Lower leg skin (tissue), 4 donors: ENCODE measurements around the gene RHCG. TPM values are rescaled to one million over a fixed set of nuclear protein-coding genes. Genes with fewer than 3 reads are reported as not detected.
"Not testable (repeated sequence)": the region's sequence is repeated elsewhere in the genome, so short reads cannot be mapped to it uniquely, and the experiment has no call there.

Experiments
- DNase-seq, 2 donors: peaks; one replicate each; pipeline ENCODE4 v3.0.0-alpha.2; 2019; ENCODE audit warnings: low spot score in 2 of 2
- H3K4me3 ChIP-seq: fragments of 200-600 bp; sonication (generic); 2 replicates; pipeline ENCODE4 v1.5.1; 2017; ENCODE audit warnings: mild to moderate bottlenecking, low read depth; ENCODE audit not compliant: poor library complexity, severe bottlenecking
- CTCF ChIP-seq, 3 donors: fragments of 450-650 bp; IDR thresholded peaks; one replicate each; pipeline ENCODE4 v1.5.1; 2016; ENCODE audit warnings: antibody characterized with exemption in 3 of 3, mild to moderate bottlenecking in 3 of 3, moderate library complexity in 2 of 3
- POLR2A ChIP-seq, 2 donors: fragments of 450-650 bp; IDR thresholded peaks; one replicate each; pipeline ENCODE4 v1.6.1; 2016 to 2017; ENCODE audit warnings: antibody characterized with exemption in 2 of 2, mild to moderate bottlenecking in 1 of 2, moderate library complexity in 1 of 2
- WGBS, 2 donors: methylation state at CpG; one replicate each; pipeline ENCODE4 v1.1.5; 2018; 5-methylcytosine and 5-hydroxymethylcytosine counted together
- intact Hi-C: fragments of 100-400 bp; cut with DNase I; formaldehyde crosslinking; loops from one replicate; pipeline ENCODE4 v1.15.0; 2023; ENCODE audit warnings: low total_unique reads
- total RNA-seq, 4 donors: library from RNA; depleted of rRNA; stranded (reverse); fragments of >200 nt; gene quantifications; one replicate each; pipeline ENCODE4 v1.1.0, GENCODE V29; 2016

The RHCG gene
- total RNA-seq, 4 donors from 2014 or later, result 1.3 to 29.0 (median 23.7) TPM

- TF ChIP-seq CTCF (IDR thresholded peaks at IDR 0.05) (no peak), POLR2A (IDR thresholded peaks at IDR 0.05) (no peak)
- WGBS, 2 donors, result 5 to 12% methylated on average over 7 of the region's 7 CpGs
- intact Hi-C loops, result no loop called here
- no peak for DNase-seq
- no peak overlapping the region for H3K4me3 ChIP-seq
These were observed 23.6 kb downstream of the RHCG start for GRCh38 chr15:89472785-89473256.

- no peak overlapping the region for H3K4me3 ChIP-seq
- TF ChIP-seq POLR2A (IDR thresholded peaks at IDR 0.05), result no peak
- TF ChIP-seq CTCF (IDR thresholded peaks at IDR 0.05), result no peak
- intact Hi-C loops, result no loop called here
- 40 to 59% methylated on average over 15 of the region's 15 CpGs for WGBS, 2 donors
- DNase-seq, result no peak
These were observed 26.8 kb downstream of the RHCG start for GRCh38 chr15:89469426-89470096.

GRCh38 chr15:89468813-89469212 lies 27.6 kb downstream of the RHCG start:
- WGBS, 2 donors, result 3 to 4% methylated on average over 1 of the region's 1 CpG
- intact Hi-C loops, DNase-seq, H3K4me3 ChIP-seq: not testable (repeated sequence)

- 89 to 90% methylated on average over 8 of the region's 8 CpGs for WGBS, 2 donors
- no peak overlapping the region for H3K4me3 ChIP-seq
- no peak for TF ChIP-seq POLR2A (IDR thresholded peaks at IDR 0.05)
- TF ChIP-seq CTCF (IDR thresholded peaks at IDR 0.05), result no peak
- intact Hi-C loops, result no loop called here
- DNase-seq, result no peak
These were observed 33.3 kb downstream of the RHCG start for GRCh38 chr15:89463113-89463512.

- no peak for DNase-seq
- intact Hi-C loops, result no loop called here
- TF ChIP-seq CTCF (IDR thresholded peaks at IDR 0.05), result no peak
- TF ChIP-seq POLR2A (IDR thresholded peaks at IDR 0.05), result no peak
- no peak overlapping the region for H3K4me3 ChIP-seq
- 80 to 83% methylated on average over 9 of the region's 9 CpGs for WGBS, 2 donors
These were observed 34.0 kb downstream of the RHCG start for GRCh38 chr15:89462198-89462912.

- intact Hi-C loops, result no loop called here
- no peak for DNase-seq
- no peak overlapping the region for H3K4me3 ChIP-seq
- TF ChIP-seq CTCF (IDR thresholded peaks at IDR 0.05) (no peak), POLR2A (IDR thresholded peaks at IDR 0.05) (no peak)
- 83 to 93% methylated on average over 2 to 4 of the region's 4 CpGs for WGBS, 2 donors
These were observed 35.0 kb downstream of the RHCG start for GRCh38 chr15:89461386-89461785.
